ENCODE results near the gene DENND10.

The DENND10 gene

DNA sequence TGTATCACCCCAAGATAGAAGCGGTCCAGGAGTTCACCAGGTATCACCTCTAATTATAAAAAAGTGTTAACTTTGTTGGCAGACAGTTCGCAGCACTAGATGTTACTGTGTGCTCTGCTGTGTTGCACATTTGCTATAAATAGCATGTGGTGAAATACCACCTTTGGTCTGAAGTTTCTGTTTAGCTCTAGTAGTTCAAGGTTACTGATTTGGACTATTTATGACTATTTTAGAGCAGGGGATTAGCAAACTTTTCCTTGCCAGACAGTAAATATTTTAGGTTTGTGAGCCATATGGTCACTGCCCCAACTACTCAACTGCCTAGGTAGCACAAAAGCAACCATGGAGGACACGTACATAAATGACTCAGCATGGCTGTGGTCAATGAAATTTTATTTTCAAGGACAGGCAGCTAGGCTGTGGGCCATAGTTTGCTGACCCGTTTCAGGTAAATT is 16.5 kb downstream of the DENND10 start:
- TF ChIP-seq ZNF70 (CRISPR knock-in tag; IDR thresholded peaks at IDR 0.05) (no peak), TOX (CRISPR knock-in tag; IDR thresholded peaks at IDR 0.05; ENCODE audit: borderline replicate concordance) (no peak), TCF4 (CRISPR knock-in tag; IDR thresholded peaks at IDR 0.05; ENCODE audit: borderline replicate concordance) (no peak), OSR1 (CRISPR knock-in tag; IDR thresholded peaks at IDR 0.05) (no peak), ZFP3 (CRISPR knock-in tag; IDR thresholded peaks at IDR 0.05) (no peak), ARNTL (CRISPR knock-in tag; IDR thresholded peaks at IDR 0.05; ENCODE audit: borderline replicate concordance, low read depth) (no peak), ZFP30 (CRISPR knock-in tag; IDR thresholded peaks at IDR 0.05) (no peak), BACH2 (CRISPR knock-in tag; IDR thresholded peaks at IDR 0.05; ENCODE audit: borderline replicate concordance) (no peak), SNAI2 (CRISPR knock-in tag; IDR thresholded peaks at IDR 0.05) (no peak), ZC3H10 (CRISPR knock-in tag; IDR thresholded peaks at IDR 0.05) (no peak), CSDC2 (CRISPR knock-in tag; IDR thresholded peaks at IDR 0.05) (no peak), GLIS3 (CRISPR knock-in tag; IDR thresholded peaks at IDR 0.05) (no peak)
- TF ChIP-seq, protein P1, sequence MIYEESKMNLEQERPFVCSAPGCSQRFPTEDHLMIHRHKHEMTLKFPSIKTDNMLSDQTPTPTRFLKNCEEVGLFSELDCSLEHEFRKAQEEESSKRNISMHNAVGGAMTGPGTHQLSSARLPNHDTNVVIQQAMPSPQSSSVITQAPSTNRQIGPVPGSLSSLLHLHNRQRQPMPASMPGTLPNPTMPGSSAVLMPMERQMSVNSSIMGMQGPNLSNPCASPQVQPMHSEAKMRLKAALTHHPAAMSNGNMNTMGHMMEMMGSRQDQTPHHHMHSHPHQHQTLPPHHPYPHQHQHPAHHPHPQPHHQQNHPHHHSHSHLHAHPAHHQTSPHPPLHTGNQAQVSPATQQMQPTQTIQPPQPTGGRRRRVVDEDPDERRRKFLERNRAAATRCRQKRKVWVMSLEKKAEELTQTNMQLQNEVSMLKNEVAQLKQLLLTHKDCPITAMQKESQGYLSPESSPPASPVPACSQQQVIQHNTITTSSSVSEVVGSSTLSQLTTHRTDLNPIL (CRISPR knock-in tag; IDR thresholded peaks at IDR 0.05; ENCODE audit: low read depth): no peak
- TF ChIP-seq, protein P2, sequence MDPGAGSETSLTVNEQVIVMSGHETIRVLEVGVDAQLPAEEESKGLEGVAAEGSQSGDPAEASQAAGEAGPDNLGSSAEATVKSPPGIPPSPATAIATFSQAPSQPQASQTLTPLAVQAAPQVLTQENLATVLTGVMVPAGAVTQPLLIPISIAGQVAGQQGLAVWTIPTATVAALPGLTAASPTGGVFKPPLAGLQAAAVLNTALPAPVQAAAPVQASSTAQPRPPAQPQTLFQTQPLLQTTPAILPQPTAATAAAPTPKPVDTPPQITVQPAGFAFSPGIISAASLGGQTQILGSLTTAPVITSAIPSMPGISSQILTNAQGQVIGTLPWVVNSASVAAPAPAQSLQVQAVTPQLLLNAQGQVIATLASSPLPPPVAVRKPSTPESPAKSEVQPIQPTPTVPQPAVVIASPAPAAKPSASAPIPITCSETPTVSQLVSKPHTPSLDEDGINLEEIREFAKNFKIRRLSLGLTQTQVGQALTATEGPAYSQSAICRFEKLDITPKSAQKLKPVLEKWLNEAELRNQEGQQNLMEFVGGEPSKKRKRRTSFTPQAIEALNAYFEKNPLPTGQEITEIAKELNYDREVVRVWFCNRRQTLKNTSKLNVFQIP (CRISPR knock-in tag; IDR thresholded peaks at IDR 0.05; ENCODE audit: borderline replicate concordance, low read depth): no peak
- no peak for ATAC-seq

DNA sequence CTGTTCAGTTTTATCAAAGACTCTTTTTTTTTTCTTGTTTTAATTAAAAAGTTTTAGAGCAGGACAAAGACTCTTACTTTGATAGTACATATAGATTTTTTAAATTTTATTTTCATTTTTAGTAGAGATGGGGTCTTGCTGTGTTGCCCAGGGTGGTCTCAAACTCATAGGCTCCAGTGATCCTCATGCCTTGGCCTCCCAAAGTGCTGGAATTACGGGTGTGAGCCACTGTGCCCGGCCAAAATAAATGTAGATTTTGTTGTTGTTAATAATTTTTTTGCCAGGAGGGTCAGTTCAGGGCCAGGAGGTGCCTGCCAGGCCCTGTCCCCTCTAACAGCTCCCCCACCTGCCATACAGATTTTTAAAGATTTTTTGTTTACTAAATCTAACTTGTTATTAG is 17.0 kb downstream of the DENND10 start:
- ATAC-seq: no peak
- no peak for TF ChIP-seq ZC3H10 (CRISPR knock-in tag; IDR thresholded peaks at IDR 0.05)
- no peak for TF ChIP-seq CSDC2 (CRISPR knock-in tag; IDR thresholded peaks at IDR 0.05)
- TF ChIP-seq, protein P2 (CRISPR knock-in tag; IDR thresholded peaks at IDR 0.05; ENCODE audit: borderline replicate concordance, low read depth): no peak
- TF ChIP-seq ZNF8 (CRISPR knock-in tag; IDR thresholded peaks at IDR 0.05): no peak
- no peak for TF ChIP-seq TOX (CRISPR knock-in tag; IDR thresholded peaks at IDR 0.05; ENCODE audit: borderline replicate concordance)
- TF ChIP-seq ZFP30 (CRISPR knock-in tag; IDR thresholded peaks at IDR 0.05): no peak
- TF ChIP-seq, protein P1 (CRISPR knock-in tag; IDR thresholded peaks at IDR 0.05; ENCODE audit: low read depth): no peak
- no peak for TF ChIP-seq RARB (CRISPR knock-in tag; IDR thresholded peaks at IDR 0.05)
- TF ChIP-seq TCF4 (CRISPR knock-in tag; IDR thresholded peaks at IDR 0.05; ENCODE audit: borderline replicate concordance): no peak
- TF ChIP-seq ZNF70 (CRISPR knock-in tag; IDR thresholded peaks at IDR 0.05): no peak
- no peak for TF ChIP-seq GLIS3 (CRISPR knock-in tag; IDR thresholded peaks at IDR 0.05)
- TF ChIP-seq ZFP3 (CRISPR knock-in tag; IDR thresholded peaks at IDR 0.05): no peak
- TF ChIP-seq, protein P3, sequence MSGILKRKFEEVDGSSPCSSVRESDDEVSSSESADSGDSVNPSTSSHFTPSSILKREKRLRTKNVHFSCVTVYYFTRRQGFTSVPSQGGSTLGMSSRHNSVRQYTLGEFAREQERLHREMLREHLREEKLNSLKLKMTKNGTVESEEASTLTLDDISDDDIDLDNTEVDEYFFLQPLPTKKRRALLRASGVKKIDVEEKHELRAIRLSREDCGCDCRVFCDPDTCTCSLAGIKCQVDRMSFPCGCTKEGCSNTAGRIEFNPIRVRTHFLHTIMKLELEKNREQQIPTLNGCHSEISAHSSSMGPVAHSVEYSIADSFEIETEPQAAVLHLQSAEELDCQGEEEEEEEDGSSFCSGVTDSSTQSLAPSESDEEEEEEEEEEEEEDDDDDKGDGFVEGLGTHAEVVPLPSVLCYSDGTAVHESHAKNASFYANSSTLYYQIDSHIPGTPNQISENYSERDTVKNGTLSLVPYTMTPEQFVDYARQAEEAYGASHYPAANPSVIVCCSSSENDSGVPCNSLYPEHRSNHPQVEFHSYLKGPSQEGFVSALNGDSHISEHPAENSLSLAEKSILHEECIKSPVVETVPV (CRISPR knock-in tag; IDR thresholded peaks at IDR 0.05): no peak
- TF ChIP-seq PPARA (CRISPR knock-in tag; IDR thresholded peaks at IDR 0.05; ENCODE audit: borderline replicate concordance): no peak
- no peak for TF ChIP-seq OSR1 (CRISPR knock-in tag; IDR thresholded peaks at IDR 0.05)
- no peak for TF ChIP-seq ARNTL (CRISPR knock-in tag; IDR thresholded peaks at IDR 0.05; ENCODE audit: borderline replicate concordance, low read depth)
- no peak for TF ChIP-seq ESRRG (CRISPR knock-in tag; IDR thresholded peaks at IDR 0.05)

DNA sequence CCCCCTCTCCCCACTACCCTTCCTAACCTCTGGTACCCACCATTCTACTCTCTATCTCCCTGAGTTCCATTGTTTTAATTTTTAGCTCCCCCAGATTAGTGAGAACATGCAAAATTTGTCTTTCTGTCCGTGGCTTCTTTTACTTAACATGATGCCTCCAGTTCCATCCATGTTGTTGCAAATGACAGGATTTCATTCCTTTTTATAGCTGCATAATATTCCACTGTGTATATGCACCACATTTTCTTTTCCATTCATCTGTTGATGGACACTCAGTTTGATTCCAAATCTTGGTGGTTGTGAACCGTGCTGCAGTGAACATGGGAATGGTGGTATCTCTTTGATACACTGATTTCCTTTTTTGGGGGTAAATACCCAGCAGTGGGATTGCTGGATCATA is 22.0 kb downstream of the DENND10 start:
- TF ChIP-seq, protein P4, sequence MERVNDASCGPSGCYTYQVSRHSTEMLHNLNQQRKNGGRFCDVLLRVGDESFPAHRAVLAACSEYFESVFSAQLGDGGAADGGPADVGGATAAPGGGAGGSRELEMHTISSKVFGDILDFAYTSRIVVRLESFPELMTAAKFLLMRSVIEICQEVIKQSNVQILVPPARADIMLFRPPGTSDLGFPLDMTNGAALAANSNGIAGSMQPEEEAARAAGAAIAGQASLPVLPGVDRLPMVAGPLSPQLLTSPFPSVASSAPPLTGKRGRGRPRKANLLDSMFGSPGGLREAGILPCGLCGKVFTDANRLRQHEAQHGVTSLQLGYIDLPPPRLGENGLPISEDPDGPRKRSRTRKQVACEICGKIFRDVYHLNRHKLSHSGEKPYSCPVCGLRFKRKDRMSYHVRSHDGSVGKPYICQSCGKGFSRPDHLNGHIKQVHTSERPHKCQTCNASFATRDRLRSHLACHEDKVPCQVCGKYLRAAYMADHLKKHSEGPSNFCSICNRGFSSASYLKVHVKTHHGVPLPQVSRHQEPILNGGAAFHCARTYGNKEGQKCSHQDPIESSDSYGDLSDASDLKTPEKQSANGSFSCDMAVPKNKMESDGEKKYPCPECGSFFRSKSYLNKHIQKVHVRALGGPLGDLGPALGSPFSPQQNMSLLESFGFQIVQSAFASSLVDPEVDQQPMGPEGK (CRISPR knock-in tag; IDR thresholded peaks at IDR 0.05; ENCODE audit: borderline replicate concordance): no peak
- no peak for TF ChIP-seq GLIS3 (CRISPR knock-in tag; IDR thresholded peaks at IDR 0.05)
- no peak for TF ChIP-seq ZNF8 (CRISPR knock-in tag; IDR thresholded peaks at IDR 0.05)
- no peak for TF ChIP-seq ARNTL (CRISPR knock-in tag; IDR thresholded peaks at IDR 0.05; ENCODE audit: borderline replicate concordance, low read depth)
- TF ChIP-seq OSR1 (CRISPR knock-in tag; IDR thresholded peaks at IDR 0.05): no peak
- no peak for TF ChIP-seq SNAI2 (CRISPR knock-in tag; IDR thresholded peaks at IDR 0.05)
- ATAC-seq: no peak
